Uterus (tissue), 4 donors: ENCODE data around the gene DNPEP. TPM values are rescaled to one million over a fixed set of nuclear protein-coding genes. Genes with fewer than 3 reads are reported as not detected.

Experiments
- DNase-seq, 2 donors: peaks; one replicate each; pipeline ENCODE4 v3.0.0-alpha.2; 2019 to 2020
- H3K27ac ChIP-seq, 2 donors: fragments of 200-600 bp; sonication (generic); 1 replicate in 1 of 2; 2 replicates in 1 of 2; pipeline ENCODE4 v1.5.1; 2016 to 2018
- H3K27me3 ChIP-seq, 2 donors: fragments of 200-600 bp; sonication (generic); one replicate each; pipeline ENCODE4 v1.5.1; 2018 to 2019; ENCODE audit warnings: control low read depth in 1 of 2
- H3K36me3 ChIP-seq, 2 donors: fragments of 200-600 bp; sonication (generic); one replicate each; pipeline ENCODE4 v1.5.1; 2019; ENCODE audit warnings: control low read depth in 1 of 2
- H3K4me1 ChIP-seq, 2 donors: fragments of 200-600 bp; sonication (generic); one replicate each; pipeline ENCODE4 v1.5.1; 2018 to 2019; ENCODE audit warnings: control low read depth in 1 of 2
- H3K4me3 ChIP-seq, 2 donors: fragments of 200-600 bp; sonication (generic); 1 replicate in 1 of 2; 2 replicates in 1 of 2; pipeline ENCODE4 v1.5.1; 2018 to 2019; ENCODE audit warnings: mild to moderate bottlenecking in 1 of 2
- H3K9me3 ChIP-seq, 2 donors: fragments of 200-600 bp; sonication (generic); one replicate each; pipeline ENCODE4 v1.5.1; 2019; ENCODE audit warnings: control low read depth in 1 of 2
- CTCF ChIP-seq, 4 experiments: fragments of 200-600 bp in 2 of 4; fragments of 450-650 bp in 2 of 4; sonication (generic) in 2 of 4; IDR thresholded peaks; one replicate each; pipeline ENCODE4 v1.5.1; 2016 to 2019; ENCODE audit warnings: antibody characterized with exemption in 4 of 4, mild to moderate bottlenecking in 2 of 4, moderate library complexity in 1 of 4
- POLR2A ChIP-seq, 2 donors: fragments of 450-650 bp; IDR thresholded peaks; one replicate each; pipeline ENCODE4 v1.6.1; 2016; ENCODE audit warnings: antibody characterized with exemption in 2 of 2, mild to moderate bottlenecking in 1 of 2, moderate library complexity in 1 of 2
- intact Hi-C: fragments of 100-400 bp; cut with DNase I; formaldehyde crosslinking; loops from one replicate; pipeline ENCODE4 v1.15.1; 2023; ENCODE audit warnings: low total_unique reads
- total RNA-seq, 4 donors: library from RNA; depleted of rRNA in 3 of 4; stranded (reverse); fragments of >200 nt in 3 of 4; gene quantifications; one replicate each; pipeline versions ENCODE4 v1.1.0 to v1.2.4, GENCODE V29; 2014 to 2023
- donor health status: DM: yes; HTN: yes; CAD: no.

DNPEP gene
- total RNA-seq, 4 donors from 2014 or later, result 35.9 to 93.7 (median 47.5) TPM

GRCh38 chr2:219423652-219424377 lies 36.1 kb upstream of the DNPEP start:
- Histone ChIP-seq H3K27me3 (no peaks in the 10 kb centered on the region), H3K36me3 (no peaks in the 10 kb centered on the region), H3K9me3 (no peaks in the 10 kb centered on the region), H3K27ac (peak overlapping the region; percentile 93 to 99), H3K4me3 (peak overlapping the region; percentile 4 to 75), H3K4me1 (no peaks in the 10 kb centered on the region)
- TF ChIP-seq POLR2A (IDR thresholded peaks at IDR 0.05) (no peak), CTCF (IDR thresholded peaks at IDR 0.05) (no peak)
- intact Hi-C loops, result no loop called here
- peak in 1 of 2 donors; percentile 48 for DNase-seq

- peak in 1 of 2 donors; percentile 20 for DNase-seq
- no peaks in the 10 kb centered on the region for H3K36me3 ChIP-seq
- intact Hi-C loops, result no loop called here
- H3K27ac ChIP-seq, result peak overlapping the region; percentile 93 to 99
- no peaks in the 10 kb centered on the region for H3K9me3 ChIP-seq
- H3K4me3 ChIP-seq, result peak overlapping the region; percentile 25 to 75
- no peak for TF ChIP-seq POLR2A (IDR thresholded peaks at IDR 0.05)
- TF ChIP-seq CTCF (IDR thresholded peaks at IDR 0.05), result no peak
- no peaks in the 10 kb centered on the region for H3K27me3 ChIP-seq
- H3K4me1 ChIP-seq, result no peaks in the 10 kb centered on the region
These were observed 35.3 kb upstream of the DNPEP start for GRCh38 chr2:219422952-219423534.

DNA sequence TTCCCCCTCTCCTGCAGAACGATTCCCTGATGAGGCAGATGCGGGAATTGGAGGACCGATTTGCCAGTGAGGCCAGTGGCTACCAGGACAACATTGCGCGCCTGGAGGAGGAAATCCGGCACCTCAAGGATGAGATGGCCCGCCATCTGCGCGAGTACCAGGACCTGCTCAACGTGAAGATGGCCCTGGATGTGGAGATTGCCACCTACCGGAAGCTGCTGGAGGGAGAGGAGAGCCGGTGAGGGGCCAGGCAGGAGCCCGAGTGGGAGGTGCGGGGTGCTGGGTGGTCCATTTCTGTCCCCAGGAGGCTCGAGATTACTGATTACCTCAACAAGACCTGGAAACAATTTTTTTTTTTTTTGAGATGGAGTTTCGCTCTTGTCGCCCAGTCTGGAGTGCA lies 33.6 kb upstream of the DNPEP start:
- no peaks in the 10 kb centered on the region for H3K4me1 ChIP-seq
- TF ChIP-seq CTCF (IDR thresholded peaks at IDR 0.05), result peak in 2 of 4 experiments; percentile 24 to 25
- TF ChIP-seq POLR2A (IDR thresholded peaks at IDR 0.05), result no peak
- H3K36me3 ChIP-seq, result no peaks in the 10 kb centered on the region
- DNase-seq, result peak in 1 of 2 donors; percentile 40
- H3K4me3 ChIP-seq, result peak overlapping the region; percentile 56 to 75
- H3K9me3 ChIP-seq, result no peaks in the 10 kb centered on the region
- intact Hi-C loops, result no loop called here
- H3K27me3 ChIP-seq, result no peaks in the 10 kb centered on the region
- peak overlapping the region; percentile 93 to 99 for H3K27ac ChIP-seq

- Histone ChIP-seq H3K27ac (peak overlapping the region; percentile 93 to 99), H3K36me3 (no peaks in the 10 kb centered on the region)
- intact Hi-C loops, result no loop called here
These were observed 33.0 kb upstream of the DNPEP start for GRCh38 chr2:219420687-219421086.

More at GRCh38 chr2:219420687-219421086, 33.0 kb upstream of the DNPEP start:
- H3K27me3 ChIP-seq, result no peaks in the 10 kb centered on the region
- no peak for TF ChIP-seq CTCF (IDR thresholded peaks at IDR 0.05)
- TF ChIP-seq POLR2A (IDR thresholded peaks at IDR 0.05), result no peak
- peak overlapping the region; percentile 56 to 75 for H3K4me3 ChIP-seq
- H3K9me3 ChIP-seq, result no peaks in the 10 kb centered on the region
- peaks cover 0 to 2% of the 10 kb centered on the region in 2 donors for H3K4me1 ChIP-seq
- DNase-seq, result peak in 1 of 2 donors; percentile 20
